Measurements from ENCODE around the gene ESRP2.

DNA sequence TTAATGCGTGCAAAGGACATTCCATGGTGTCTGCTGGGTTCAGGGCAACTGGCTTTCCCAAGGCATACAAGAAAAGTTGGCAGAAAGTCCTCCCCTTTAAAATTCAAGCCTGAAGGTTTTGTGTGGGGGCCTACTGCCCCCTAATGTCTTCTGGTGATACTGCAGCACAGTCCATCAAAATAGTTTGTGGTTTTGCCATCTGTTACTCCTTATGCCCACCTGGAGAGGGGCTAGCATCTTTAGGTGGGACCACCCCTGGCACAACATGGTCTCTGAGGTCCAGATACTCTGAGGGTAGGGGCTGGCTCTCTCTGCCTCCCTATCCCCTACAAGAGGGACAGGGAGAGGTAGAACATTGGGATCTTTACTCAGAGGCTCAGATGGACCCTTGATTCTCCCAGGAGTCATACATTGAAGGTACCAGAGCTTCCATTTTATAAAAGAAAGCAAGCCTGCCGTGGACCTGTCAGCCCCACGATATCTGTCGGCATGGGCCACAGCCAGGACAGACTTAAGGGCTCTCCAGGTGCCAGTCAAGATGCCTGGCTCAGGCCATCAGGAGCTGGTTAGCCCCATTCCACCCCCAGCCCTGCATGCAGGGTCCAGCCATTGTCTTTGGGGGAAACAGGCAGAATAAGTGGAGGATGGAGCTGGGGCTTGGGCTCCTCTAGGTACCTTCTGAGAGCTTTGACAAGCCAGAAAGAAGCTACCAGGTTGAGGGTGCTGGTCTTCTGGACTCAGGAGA is 6.3 kb downstream of the ESRP2 start:
- TF ChIP-seq, protein P1, sequence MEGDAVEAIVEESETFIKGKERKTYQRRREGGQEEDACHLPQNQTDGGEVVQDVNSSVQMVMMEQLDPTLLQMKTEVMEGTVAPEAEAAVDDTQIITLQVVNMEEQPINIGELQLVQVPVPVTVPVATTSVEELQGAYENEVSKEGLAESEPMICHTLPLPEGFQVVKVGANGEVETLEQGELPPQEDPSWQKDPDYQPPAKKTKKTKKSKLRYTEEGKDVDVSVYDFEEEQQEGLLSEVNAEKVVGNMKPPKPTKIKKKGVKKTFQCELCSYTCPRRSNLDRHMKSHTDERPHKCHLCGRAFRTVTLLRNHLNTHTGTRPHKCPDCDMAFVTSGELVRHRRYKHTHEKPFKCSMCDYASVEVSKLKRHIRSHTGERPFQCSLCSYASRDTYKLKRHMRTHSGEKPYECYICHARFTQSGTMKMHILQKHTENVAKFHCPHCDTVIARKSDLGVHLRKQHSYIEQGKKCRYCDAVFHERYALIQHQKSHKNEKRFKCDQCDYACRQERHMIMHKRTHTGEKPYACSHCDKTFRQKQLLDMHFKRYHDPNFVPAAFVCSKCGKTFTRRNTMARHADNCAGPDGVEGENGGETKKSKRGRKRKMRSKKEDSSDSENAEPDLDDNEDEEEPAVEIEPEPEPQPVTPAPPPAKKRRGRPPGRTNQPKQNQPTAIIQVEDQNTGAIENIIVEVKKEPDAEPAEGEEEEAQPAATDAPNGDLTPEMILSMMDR (IDR thresholded peaks at IDR 0.05), result peak; percentile 70 to 87 (median 78)
- TF ChIP-seq POLR2A (IDR thresholded peaks at IDR 0.05) (no peak), EP300 (IDR thresholded peaks at IDR 0.05) (no peak)

Measured in sigmoid colon (tissue), 4 donors.